Smooth muscle cell (in vitro differentiated cells): ENCODE results near the gene SFXN5. TPM values are rescaled to one million over a fixed set of nuclear protein-coding genes. Genes with fewer than 3 reads are reported as not detected.

Experiments
- DNase-seq: peaks from one replicate; lab custom pipeline; 2025; ENCODE audit not compliant: unreplicated experiment; lab: John Stamatoyannopoulos, UW
- H2AFZ ChIP-seq: fragments of 200-600 bp; sonication (generic); 2 replicates; pipeline ENCODE4 v1.6.0; 2016; ENCODE audit warnings: antibody characterized with exemption, low read depth, mild to moderate bottlenecking
- H3F3A ChIP-seq: fragments of 200-600 bp; sonication (generic); 2 replicates; pipeline ENCODE4 v1.6.0; 2017; ENCODE audit warnings: antibody characterized with exemption, low read depth
- H3K27ac ChIP-seq: fragments of 200-600 bp; sonication (generic); 2 replicates; pipeline ENCODE4 v1.5.1; 2016; ENCODE audit warnings: low read depth, mild to moderate bottlenecking
- H3K27me3 ChIP-seq: fragments of 200-600 bp; sonication (generic); 2 replicates; pipeline ENCODE4 v1.6.1; 2016; ENCODE audit warnings: low read depth, mild to moderate bottlenecking
- H3K36me3 ChIP-seq: fragments of 200-600 bp; sonication (generic); 2 replicates; pipeline ENCODE4 v1.5.1; 2016; ENCODE audit warnings: low read depth
- H3K4me1 ChIP-seq: fragments of 200-600 bp; sonication (generic); 2 replicates; pipeline ENCODE4 v1.5.1; 2016; ENCODE audit warnings: low read depth
- H3K4me2 ChIP-seq: fragments of 200-600 bp; sonication (generic); 2 replicates; pipeline ENCODE4 v1.6.0; 2016; ENCODE audit warnings: mild to moderate bottlenecking
- H3K4me3 ChIP-seq: fragments of 200-600 bp; sonication (generic); 2 replicates; pipeline ENCODE4 v1.5.1; 2016; ENCODE audit warnings: mild to moderate bottlenecking
- H3K79me2 ChIP-seq: fragments of 200-600 bp; sonication (generic); 2 replicates; pipeline ENCODE4 v1.6.0; 2016; ENCODE audit warnings: low read depth, mild to moderate bottlenecking
- H3K9ac ChIP-seq: fragments of 200-600 bp; sonication (generic); 2 replicates; pipeline ENCODE4 v1.6.0; 2016; ENCODE audit warnings: low read depth
- H3K9me3 ChIP-seq: fragments of 200-600 bp; sonication (generic); replicated peaks from 2 replicates; pipeline ENCODE4 v1.5.1; 2016; ENCODE audit warnings: low read depth
- H4K20me1 ChIP-seq: fragments of 200-600 bp; sonication (generic); 2 replicates; pipeline ENCODE4 v1.6.0; 2016; ENCODE audit warnings: low read depth
- WGBS: methylation state at CpG from one replicate; pipeline ENCODE4 v1.1.7; 2016; ENCODE audit warnings: low lambda C conversion rate; 5-methylcytosine and 5-hydroxymethylcytosine counted together
- polyA plus RNA-seq: library from polyadenylated mRNA; unstranded; fragments of >200 nt; fragmentation: Nextera tagmentation; extraction: Ambion mirVana; gene quantifications from 2 replicates; pipeline ENCODE4 v1.2.1, GENCODE V29; 2016
- total RNA-seq: library from RNA; depleted of rRNA; stranded (reverse); fragments of >200 nt; gene quantifications from 2 replicates; pipeline ENCODE4 v1.2.3, GENCODE V29; 2014
- TF ChIP-seq, protein P1 (sequence below): fragments of 200-600 bp; sonication (generic); IDR thresholded peaks from 2 replicates; pipeline ENCODE4 v1.5.1; 2017; ENCODE audit warnings: borderline replicate concordance, mild to moderate bottlenecking, antibody characterized with exemption; ENCODE audit not compliant: insufficient read depth, poor library complexity, severe bottlenecking

Gene SFXN5
- total and polyA plus RNA-seq, 2 experiments from 2014 or later, result 6.9 to 8.3 TPM

DNA sequence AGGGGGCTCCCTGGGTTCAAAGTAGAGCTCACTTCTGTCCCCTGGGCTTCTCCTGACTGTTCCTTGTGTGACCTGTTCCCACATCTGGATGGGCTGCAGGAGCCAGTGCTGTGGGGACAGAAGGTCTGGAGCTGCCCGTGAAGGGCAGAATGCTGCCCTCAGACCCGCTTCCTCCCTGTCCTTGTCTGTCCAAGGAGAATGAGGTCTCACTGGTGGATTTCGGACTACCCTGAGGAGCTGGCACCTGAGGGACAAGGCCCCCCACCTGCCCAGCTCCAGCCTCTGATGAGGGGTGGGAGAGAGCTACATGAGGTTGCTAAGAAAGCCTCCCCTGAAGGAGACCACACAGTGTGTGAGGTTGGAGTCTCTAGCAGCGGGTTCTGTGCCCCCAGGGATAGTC lies 138.7 kb downstream of the SFXN5 start:
- no peaks in the 10 kb centered on the region for H3K79me2 ChIP-seq
- H3K27me3 ChIP-seq, result peaks cover 27% of the 10 kb centered on the region
- H3K36me3 ChIP-seq, result no peaks in the 10 kb centered on the region
- no peaks in the 10 kb centered on the region for H3F3A ChIP-seq
- no peaks in the 10 kb centered on the region for H3K9me3 ChIP-seq
- H3K4me3 ChIP-seq, result no peak overlapping the region
- DNase-seq, result no peak
- TF ChIP-seq, protein P1, sequence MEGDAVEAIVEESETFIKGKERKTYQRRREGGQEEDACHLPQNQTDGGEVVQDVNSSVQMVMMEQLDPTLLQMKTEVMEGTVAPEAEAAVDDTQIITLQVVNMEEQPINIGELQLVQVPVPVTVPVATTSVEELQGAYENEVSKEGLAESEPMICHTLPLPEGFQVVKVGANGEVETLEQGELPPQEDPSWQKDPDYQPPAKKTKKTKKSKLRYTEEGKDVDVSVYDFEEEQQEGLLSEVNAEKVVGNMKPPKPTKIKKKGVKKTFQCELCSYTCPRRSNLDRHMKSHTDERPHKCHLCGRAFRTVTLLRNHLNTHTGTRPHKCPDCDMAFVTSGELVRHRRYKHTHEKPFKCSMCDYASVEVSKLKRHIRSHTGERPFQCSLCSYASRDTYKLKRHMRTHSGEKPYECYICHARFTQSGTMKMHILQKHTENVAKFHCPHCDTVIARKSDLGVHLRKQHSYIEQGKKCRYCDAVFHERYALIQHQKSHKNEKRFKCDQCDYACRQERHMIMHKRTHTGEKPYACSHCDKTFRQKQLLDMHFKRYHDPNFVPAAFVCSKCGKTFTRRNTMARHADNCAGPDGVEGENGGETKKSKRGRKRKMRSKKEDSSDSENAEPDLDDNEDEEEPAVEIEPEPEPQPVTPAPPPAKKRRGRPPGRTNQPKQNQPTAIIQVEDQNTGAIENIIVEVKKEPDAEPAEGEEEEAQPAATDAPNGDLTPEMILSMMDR, result no peak
- no peak overlapping the region for H3K4me2 ChIP-seq
- H3K27ac ChIP-seq, result no peak overlapping the region
- H2AFZ ChIP-seq, result no peak overlapping the region
- H3K9ac ChIP-seq, result no peak overlapping the region
- H4K20me1 ChIP-seq, result no peaks in the 10 kb centered on the region
- WGBS, result 98% methylated on average over 4 of the region's 4 CpGs
- no peaks in the 10 kb centered on the region for H3K4me1 ChIP-seq

- Histone ChIP-seq H4K20me1 (no peaks in the 10 kb centered on the region), H3F3A (no peaks in the 10 kb centered on the region), H2AFZ (no peak overlapping the region), H3K79me2 (no peaks in the 10 kb centered on the region), H3K36me3 (no peaks in the 10 kb centered on the region), H3K4me2 (peak overlapping the region; percentile 50), H3K4me3 (no peak overlapping the region), H3K27ac (no peak overlapping the region), H3K27me3 (peaks cover 33% of the 10 kb centered on the region), H3K9me3 (no peaks in the 10 kb centered on the region), H3K4me1 (no peaks in the 10 kb centered on the region), H3K9ac (no peak overlapping the region)
- TF ChIP-seq, protein P1, result no peak
- 69% methylated on average over 5 of the region's 5 CpGs for WGBS
- no peak for DNase-seq
These were observed 139.3 kb downstream of the SFXN5 start for GRCh38 chr2:72932045-72932740.

- Histone ChIP-seq H2AFZ (no peak overlapping the region), H3K27ac (no peak overlapping the region), H3K9ac (no peak overlapping the region), H3K9me3 (no peaks in the 10 kb centered on the region), H4K20me1 (no peaks in the 10 kb centered on the region), H3K4me2 (peak overlapping the region; percentile 50), H3K27me3 (peaks cover 41% of the 10 kb centered on the region), H3K79me2 (no peaks in the 10 kb centered on the region), H3F3A (no peaks in the 10 kb centered on the region), H3K36me3 (no peaks in the 10 kb centered on the region), H3K4me3 (no peak overlapping the region), H3K4me1 (no peaks in the 10 kb centered on the region)
- 82% methylated on average over 14 of the region's 14 CpGs for WGBS
- TF ChIP-seq, protein P1, result no peak
- DNase-seq, result no peak
These were observed 140.1 kb downstream of the SFXN5 start for GRCh38 chr2:72931280-72931910.
